Vagina (tissue), 2 donors: ENCODE data around the gene GDPGP1.

Experiments used
- POLR2A ChIP-seq, 2 donors: fragments of 450-650 bp; IDR thresholded peaks; one replicate each; pipeline ENCODE4 v1.6.1; 2017; ENCODE audit warnings: antibody characterized with exemption in 2 of 2, mild to moderate bottlenecking in 2 of 2, moderate library complexity in 2 of 2
- POLR2AphosphoS5 ChIP-seq, 2 donors: sonication (generic); formaldehyde crosslinking; IDR thresholded peaks; one replicate each; pipeline ENCODE4 v1.9.0; 2017; ENCODE audit warnings: antibody characterized with exemption in 2 of 2, mild to moderate bottlenecking in 2 of 2, low read depth in 1 of 2; ENCODE audit not compliant: insufficient read depth in 1 of 2
- TF ChIP-seq, protein P1 (sequence below), 3 experiments: fragments of 450-650 bp in 2 of 3; fragments of 200-600 bp in 1 of 3; sonication (generic) in 1 of 3; IDR thresholded peaks; one replicate each; pipeline ENCODE4 v1.5.1; 2017 to 2019; ENCODE audit warnings: antibody characterized with exemption in 3 of 3, mild to moderate bottlenecking in 2 of 3, moderate library complexity in 2 of 3

DNA sequence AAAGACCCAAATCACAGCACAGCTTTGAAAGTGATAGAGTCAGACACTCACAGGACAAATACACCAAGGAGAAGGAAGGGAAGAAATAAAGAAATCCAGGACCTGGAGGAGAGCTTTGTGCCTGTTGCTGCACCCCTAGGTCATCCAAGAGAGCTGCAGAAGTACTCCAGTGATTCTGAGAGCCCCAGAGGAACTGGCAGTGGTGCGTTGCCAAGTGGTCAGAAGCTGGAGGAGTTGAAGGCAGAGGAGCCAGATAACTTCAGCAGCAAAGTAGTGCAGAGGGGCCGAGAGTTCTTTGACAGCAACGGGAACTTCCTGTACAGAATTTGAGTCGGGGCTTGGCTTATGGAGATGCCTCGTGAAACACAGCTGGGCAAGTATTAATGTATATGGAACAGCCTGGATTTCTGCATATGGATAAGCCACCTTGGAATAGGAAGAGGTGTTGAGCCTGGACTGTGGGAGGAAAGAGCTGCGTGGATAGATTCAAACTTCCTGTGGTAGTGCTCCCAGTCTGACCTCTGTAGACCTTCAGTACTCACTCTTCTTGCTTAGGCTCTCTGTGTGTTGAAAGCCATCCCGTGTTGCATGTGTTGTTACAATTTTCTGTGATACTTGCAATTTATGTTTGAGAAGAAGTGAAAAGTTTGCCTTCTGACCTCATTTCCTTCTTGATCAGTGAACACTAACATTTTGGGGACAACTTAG lies 37.6 kb downstream of the GDPGP1 start:
- TF ChIP-seq, protein P1, sequence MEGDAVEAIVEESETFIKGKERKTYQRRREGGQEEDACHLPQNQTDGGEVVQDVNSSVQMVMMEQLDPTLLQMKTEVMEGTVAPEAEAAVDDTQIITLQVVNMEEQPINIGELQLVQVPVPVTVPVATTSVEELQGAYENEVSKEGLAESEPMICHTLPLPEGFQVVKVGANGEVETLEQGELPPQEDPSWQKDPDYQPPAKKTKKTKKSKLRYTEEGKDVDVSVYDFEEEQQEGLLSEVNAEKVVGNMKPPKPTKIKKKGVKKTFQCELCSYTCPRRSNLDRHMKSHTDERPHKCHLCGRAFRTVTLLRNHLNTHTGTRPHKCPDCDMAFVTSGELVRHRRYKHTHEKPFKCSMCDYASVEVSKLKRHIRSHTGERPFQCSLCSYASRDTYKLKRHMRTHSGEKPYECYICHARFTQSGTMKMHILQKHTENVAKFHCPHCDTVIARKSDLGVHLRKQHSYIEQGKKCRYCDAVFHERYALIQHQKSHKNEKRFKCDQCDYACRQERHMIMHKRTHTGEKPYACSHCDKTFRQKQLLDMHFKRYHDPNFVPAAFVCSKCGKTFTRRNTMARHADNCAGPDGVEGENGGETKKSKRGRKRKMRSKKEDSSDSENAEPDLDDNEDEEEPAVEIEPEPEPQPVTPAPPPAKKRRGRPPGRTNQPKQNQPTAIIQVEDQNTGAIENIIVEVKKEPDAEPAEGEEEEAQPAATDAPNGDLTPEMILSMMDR (IDR thresholded peaks at IDR 0.05), result no peak
- TF ChIP-seq POLR2A (IDR thresholded peaks at IDR 0.05) (no peak), POLR2AphosphoS5 (IDR thresholded peaks at IDR 0.05; ENCODE audit: insufficient read depth in 1 of 2, low read depth in 1 of 2) (no peak)
